Amniotic epithelial cell (primary cell): ENCODE data around the gene PAPSS2.

ENCODE experiments used
- DNase-seq: peaks from one replicate; pipeline ENCODE4 v3.0.0-alpha.2; 2010; ENCODE audit warnings: low read depth

PAPSS2 gene

GRCh38 chr10:87790185-87790584, 130.5 kb downstream of the PAPSS2 start:
- DNase-seq, result no peak

DNA sequence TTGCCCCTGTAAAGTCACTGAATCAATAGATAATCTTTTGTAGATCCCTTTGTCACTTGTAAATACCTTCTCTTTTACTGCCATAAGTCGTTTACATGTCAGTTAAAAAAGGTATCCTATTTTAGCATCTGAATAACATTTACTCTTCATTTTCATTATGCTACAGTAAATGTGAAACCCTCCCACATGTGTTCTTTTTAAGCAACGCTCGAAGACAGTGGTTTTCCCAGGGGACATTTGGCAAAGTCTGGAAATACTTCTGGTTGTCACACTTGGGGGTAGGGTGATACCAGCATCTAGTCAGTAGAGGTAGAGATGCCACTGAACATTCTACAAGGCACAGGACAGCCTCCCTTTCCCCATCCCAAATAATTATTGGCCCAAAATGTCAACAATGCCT, 134.6 kb downstream of the PAPSS2 start:
- no peak for DNase-seq
